Adipose tissue (tissue), 3 donors: ENCODE data around the gene DRICH1. TPM values are rescaled to one million over a fixed set of nuclear protein-coding genes. Genes with fewer than 3 reads are reported as not detected.
"Not testable (repeated sequence)": the region's sequence is repeated elsewhere in the genome, so short reads cannot be mapped to it uniquely, and the experiment has no call there.

ENCODE experiments used
- H3K27ac ChIP-seq: one replicate; pipeline ENCODE4 v1.5.1; 2013; ENCODE audit warnings: low read depth, low read length
- WGBS, 3 donors: extraction: QIAGEN DNeasy Blood & Tissue Kit; methylation state at CpG; one replicate each; pipeline ENCODE4 v1.1.7; 2013; 5-methylcytosine and 5-hydroxymethylcytosine counted together
- polyA plus RNA-seq, 3 donors: library from polyadenylated mRNA; stranded (reverse); fragments of 200-250 nt; gene quantifications; one replicate each; pipeline ENCODE4 v1.2.3, GENCODE V29; 2013
- donor health status: healthy with polysubstance abuse.
- donor health status: Bipolar disorder and iron deficiency.
- donor health status: healthy.

The DRICH1 gene
- under 1 TPM; 0.12 to 0.56 (median 0.18) TPM for polyA plus RNA-seq

- WGBS, 3 donors: 64 to 75% (median 69%) methylated on average over 2 of the region's 2 CpGs
- no peak within 1 kb of the TSS for H3K27ac ChIP-seq
These were observed at the start of gene DRICH1 for GRCh38 chr22:23632178-23632577. DRICH1 (minus strand) TSS chr22:23632321; CDS start chr22:23632023, 298 bp downstream.

GRCh38 chr22:23681026-23681809 lies 49.1 kb upstream of the DRICH1 start:
- H3K27ac ChIP-seq: no peak overlapping the region
- 89 to 96% (median 94%) methylated on average over 5 of the region's 5 CpGs for WGBS, 3 donors

DNA sequence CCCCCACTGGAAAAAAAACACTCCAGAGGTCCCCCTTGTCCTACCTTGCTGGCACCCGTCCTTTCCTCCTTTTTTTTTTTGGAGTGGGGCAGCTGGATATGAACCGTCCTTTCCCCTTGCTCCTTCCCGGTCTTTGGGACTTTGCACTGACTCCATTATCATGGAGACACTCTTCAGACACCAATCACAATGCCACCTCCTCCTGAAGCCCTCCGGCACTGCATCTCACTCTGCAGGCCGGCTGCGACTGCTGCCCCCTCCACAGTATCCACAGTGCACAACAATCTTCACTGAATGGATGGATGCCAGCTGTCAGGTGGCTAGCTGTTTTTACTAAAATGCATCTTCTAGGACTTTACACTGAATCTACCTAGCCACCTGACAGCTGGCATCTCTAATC lies 46.0 kb upstream of the DRICH1 start:
- WGBS, 3 donors: 79 to 93% (median 93%) methylated on average over 6 of the region's 6 CpGs

GRCh38 chr22:23677701-23677995 lies 45.5 kb upstream of the DRICH1 start:
- 84 to 93% (median 86%) methylated on average over 6 of the region's 6 CpGs for WGBS, 3 donors
- H3K27ac ChIP-seq: no peak overlapping the region

More for the DNA sequence above, 46.0 kb upstream of the DRICH1 start:
- no peak overlapping the region for H3K27ac ChIP-seq

DNA sequence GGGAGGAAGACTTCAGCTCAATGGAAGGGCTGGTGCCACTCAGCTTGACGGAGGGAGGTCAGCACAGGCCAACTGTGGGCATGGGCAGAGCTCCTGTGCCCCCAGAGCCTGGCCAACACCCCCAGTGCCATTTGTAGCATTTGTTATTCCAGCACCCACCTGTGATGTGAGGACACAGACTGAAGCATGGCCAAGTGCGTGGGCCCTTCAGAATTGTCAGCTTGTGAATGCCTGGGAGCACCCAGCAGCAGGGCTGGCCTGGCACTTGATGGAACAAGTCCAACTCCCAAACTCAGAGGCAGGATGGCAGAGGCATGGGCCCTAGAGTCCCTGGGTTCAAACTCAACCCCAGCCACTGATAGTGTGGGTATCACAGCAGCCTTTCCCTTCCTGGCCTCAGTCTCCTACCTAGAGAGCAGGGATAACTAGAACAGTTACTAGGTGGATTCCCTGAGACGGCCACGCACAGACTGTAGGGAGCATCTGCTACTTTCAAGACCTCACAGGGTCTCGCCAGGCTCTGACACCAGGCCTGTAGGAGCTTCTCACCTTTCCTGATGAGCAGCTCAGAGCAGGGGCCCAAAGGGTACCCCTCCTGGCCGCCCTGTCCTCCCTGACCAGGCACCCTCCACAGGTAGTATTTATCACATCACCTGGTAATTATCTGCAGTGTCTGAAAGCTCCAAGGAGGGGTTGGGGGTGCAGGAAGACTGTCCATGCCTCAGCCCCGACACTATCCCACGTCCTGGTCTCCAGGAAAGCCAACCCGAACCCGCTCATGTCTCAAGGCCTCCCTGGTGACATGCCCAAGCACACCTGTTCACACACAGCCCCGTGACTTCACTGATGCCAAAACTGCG lies 45.0 kb upstream of the DRICH1 start:
- WGBS, 3 donors: 95 to 96% (median 96%) methylated on average over 12 of the region's 12 CpGs
- not testable (repeated sequence) for H3K27ac ChIP-seq

DNA sequence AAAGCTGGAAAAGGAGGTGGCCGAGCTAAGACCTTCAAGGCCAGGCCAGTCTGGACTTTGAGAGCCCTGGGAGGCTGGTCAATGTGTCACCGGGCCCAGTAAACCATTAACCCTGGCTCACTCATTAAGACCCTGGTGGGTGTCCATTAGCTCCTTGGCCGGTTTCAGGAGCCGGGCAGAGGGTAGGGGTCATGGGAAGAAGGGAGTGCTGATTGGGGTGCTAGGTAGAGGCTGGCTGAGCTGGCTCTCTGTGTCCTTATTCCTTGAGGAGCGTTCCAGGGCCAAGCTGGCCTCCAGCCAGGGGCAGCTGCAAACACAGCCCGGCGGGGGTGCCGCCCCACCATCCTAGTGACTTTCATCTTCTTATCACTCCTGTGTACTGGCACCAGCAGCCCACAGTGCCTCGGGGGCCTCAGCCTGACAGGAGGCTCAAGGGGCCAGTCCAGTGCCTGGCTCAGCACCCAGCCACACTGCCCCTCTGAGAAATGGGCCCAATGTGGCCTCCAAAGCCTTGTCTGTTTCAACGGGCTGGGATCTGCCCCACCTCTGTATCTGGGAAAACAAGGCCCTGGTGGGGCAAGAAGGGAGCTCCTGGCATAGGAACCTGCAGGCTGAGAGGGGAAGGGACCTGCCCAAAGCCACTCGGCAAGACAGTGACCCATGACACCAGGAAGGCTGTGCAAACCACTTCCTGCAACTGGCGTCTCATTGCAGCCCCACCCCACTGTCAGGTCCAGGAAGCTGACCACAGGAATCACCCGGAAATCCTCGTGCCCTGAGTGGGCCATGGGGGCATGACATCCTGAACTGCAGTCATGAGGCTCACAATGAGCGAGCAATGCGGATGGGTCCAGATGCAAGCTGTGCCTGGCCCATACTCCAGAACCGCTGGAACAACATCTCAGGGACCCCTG lies 43.6 kb upstream of the DRICH1 start:
- 49 to 65% (median 56%) methylated on average over 16 to 17 of the region's 17 CpGs for WGBS, 3 donors
- H3K27ac ChIP-seq: no peak overlapping the region

DNA sequence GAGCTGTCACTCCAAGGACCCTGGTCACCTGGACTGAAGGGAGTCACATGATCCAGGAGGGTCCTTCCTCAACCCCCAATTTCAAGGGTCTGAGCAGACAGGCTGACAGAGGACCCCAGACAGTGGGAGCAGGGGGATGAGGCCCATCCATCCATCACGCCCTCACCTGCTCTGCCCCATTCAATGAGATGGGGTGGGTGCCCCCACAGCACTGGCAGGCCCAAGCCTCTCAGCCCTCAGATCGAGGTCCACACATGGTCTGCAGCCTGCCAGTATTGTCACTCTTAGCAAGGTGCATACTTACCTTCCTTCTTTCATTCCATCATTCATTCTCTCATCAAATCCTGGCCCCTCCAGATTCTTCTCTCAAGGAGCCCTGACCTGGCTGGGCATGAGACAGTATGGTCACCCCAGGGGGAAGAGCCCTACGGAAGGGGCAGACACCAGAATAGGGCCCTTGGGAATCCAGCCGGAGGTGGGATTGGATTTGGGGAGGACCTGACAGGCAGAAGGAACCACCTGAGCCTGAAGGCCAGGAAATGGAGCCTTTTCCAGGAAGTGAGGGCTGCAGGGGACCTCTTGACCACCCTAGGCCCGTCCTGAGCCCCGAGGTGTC lies 42.9 kb upstream of the DRICH1 start:
- WGBS, 3 donors: 57 to 84% (median 81%) methylated on average over 6 of the region's 6 CpGs
- H3K27ac ChIP-seq: not testable (repeated sequence)

DNA sequence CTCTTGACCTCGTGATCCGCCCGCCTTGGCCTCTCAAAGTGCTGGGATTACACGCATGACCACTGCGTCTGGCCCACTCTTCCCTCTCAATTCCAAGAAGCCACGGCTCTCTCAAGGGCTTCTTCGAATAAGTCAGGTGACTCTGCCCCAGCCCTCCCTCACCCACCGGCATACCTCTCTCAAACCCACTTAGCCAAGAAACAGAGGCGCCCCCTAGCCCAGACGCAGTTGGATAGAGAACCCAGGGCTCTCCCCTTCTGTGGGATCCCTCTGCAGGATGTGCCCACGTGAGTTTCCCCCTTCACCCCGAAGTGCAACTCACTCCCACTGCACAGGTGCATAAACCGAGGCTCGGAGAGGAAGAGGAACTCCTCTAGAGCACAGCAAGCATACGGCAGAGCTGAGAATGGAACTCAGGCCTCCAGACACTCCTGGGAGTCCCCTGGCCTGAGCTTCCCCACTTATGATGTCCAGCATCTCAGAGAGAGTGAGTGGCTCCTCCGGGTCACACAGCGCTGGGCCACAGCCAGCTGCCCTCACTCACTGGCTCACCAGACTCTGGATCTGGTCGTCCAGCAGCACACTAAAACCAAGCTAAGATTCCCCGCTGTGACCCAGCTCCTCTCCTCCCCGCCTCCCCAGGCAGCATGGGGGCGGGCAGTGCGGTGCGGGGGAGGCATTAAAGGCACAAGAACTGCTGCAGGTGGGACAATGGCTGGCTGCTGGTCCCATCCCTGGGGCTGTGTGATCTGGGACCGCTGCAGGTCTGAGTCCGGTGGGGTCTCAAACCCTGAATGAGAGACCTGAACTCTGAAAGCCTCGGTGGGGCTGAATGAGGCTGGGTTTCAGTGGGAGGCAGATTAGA lies 41.9 kb upstream of the DRICH1 start:
- 79 to 89% (median 80%) methylated on average over 26 of the region's 26 CpGs for WGBS, 3 donors
- no peak overlapping the region for H3K27ac ChIP-seq

- 59 to 91% (median 71%) methylated on average over 7 of the region's 7 CpGs for WGBS, 3 donors
These were observed 41.0 kb upstream of the DRICH1 start for GRCh38 chr22:23673050-23673620.

GRCh38 chr22:23672307-23673049 lies 40.4 kb upstream of the DRICH1 start:
- 88 to 95% (median 88%) methylated on average over 8 of the region's 8 CpGs for WGBS, 3 donors
- H3K27ac ChIP-seq: not testable (repeated sequence)

More at GRCh38 chr22:23673050-23673620, 41.0 kb upstream of the DRICH1 start:
- no peak overlapping the region for H3K27ac ChIP-seq

DNA sequence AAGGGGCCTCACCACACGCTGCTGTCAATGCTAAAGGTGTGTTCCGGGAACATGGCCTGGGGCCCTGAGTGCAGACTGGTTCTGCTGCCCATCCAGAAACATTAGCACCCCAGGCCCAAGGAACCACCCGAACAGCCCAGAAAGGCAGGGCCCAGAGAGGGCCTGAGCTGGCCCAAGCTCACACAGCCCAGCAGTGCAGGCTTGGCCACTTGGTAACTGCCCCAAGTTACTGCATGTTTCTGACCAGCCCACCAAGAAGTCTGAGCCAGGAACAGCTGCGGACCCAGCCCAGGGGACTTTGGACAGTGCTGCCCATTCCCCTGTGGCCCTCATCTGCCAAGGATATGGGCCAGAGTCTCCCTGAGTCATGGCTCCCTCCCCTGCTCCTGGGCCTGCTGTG lies 39.3 kb upstream of the DRICH1 start:
- 80 to 86% methylated on average over 1 to 2 of the region's 4 CpGs; no CpG with 5 or more reads in 1 of the 3 donors for WGBS, 3 donors

GRCh38 chr22:23670378-23671295 lies 38.5 kb upstream of the DRICH1 start:
- WGBS, 3 donors: 84 to 90% (median 85%) methylated on average over 16 of the region's 16 CpGs

More for the DNA sequence above, 39.3 kb upstream of the DRICH1 start:
- not testable (repeated sequence) for H3K27ac ChIP-seq

DNA sequence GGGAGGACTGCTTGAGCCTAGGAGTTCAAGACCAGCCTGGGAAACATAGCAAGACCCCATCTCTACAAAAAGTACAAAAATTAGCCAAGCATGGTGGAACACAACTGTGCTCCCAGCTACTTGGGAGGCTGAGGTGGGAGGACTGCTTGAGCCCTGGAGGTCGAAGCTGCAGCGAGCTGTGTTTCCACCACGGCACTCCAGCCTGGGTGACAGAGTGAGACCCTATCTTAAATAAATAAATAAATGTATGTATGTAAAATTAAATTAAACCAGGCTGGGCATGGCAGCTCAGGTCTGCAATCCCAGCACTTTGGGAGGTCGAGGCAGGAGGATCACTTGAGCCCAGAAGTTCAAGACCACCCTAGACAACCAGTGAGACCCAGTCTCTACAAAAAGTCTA lies 28.3 kb upstream of the DRICH1 start:
- H3K27ac ChIP-seq: not testable (repeated sequence)
- WGBS, 3 donors: 98 to 100% (median 99%) methylated on average over 4 of the region's 4 CpGs

More at GRCh38 chr22:23670378-23671295, 38.5 kb upstream of the DRICH1 start:
- H3K27ac ChIP-seq: no peak overlapping the region

- no peak overlapping the region for H3K27ac ChIP-seq
- 54 to 66% (median 55%) methylated on average over 5 of the region's 5 CpGs for WGBS, 3 donors
These were observed 25.6 kb upstream of the DRICH1 start for GRCh38 chr22:23657727-23658126.

GRCh38 chr22:23655891-23656475 lies 23.9 kb upstream of the DRICH1 start:
- WGBS, 3 donors: 89 to 90% (median 90%) methylated on average over 6 of the region's 6 CpGs

More at GRCh38 chr22:23655891-23656475, 23.9 kb upstream of the DRICH1 start:
- H3K27ac ChIP-seq: no peak overlapping the region
